Muscle of back (tissue), 11 donors: ENCODE data around the gene BLMH. TPM values are rescaled to one million over a fixed set of nuclear protein-coding genes. Genes with fewer than 3 reads are reported as not detected.
"Not testable (repeated sequence)": the region's sequence is repeated elsewhere in the genome, so short reads cannot be mapped to it uniquely, and the experiment has no call there.

Experiments
- DNase-seq, 3 donors: peaks; one replicate each; pipeline versions ENCODE4 v3.0.0 to v3.0.0-alpha.2; 2013
- polyA plus RNA-seq, 10 donors: library from polyadenylated mRNA; unstranded; fragments of 120-200 nt; gene quantifications; one replicate each; pipeline ENCODE4 v1.2.1, GENCODE V29; 2013; ENCODE audit not compliant: insufficient read length in 10 of 10

The BLMH gene
- polyA plus RNA-seq, 10 donors, result 35.1 to 52.1 (median 40.5) TPM

GRCh38 chr17:30232015-30232823 is 59.5 kb downstream of the BLMH start:
- DNase-seq, result no peak

GRCh38 chr17:30230596-30231125 is 61.1 kb downstream of the BLMH start:
- DNase-seq, result no peak

GRCh38 chr17:30230009-30230408 is 61.7 kb downstream of the BLMH start:
- not testable (repeated sequence) for DNase-seq

- no peak for DNase-seq
Observed at GRCh38 chr17:30229012-30229411, 62.7 kb downstream of the BLMH start.

GRCh38 chr17:30228011-30228410 is 63.7 kb downstream of the BLMH start:
- no peak for DNase-seq

GRCh38 chr17:30226878-30227277 is 64.9 kb downstream of the BLMH start:
- no peak for DNase-seq

GRCh38 chr17:30225919-30226553 is 65.7 kb downstream of the BLMH start:
- no peak for DNase-seq

GRCh38 chr17:30225112-30225511 is 66.6 kb downstream of the BLMH start:
- no peak for DNase-seq

- no peak for DNase-seq
Observed at GRCh38 chr17:30224419-30224960, 67.3 kb downstream of the BLMH start.

DNA sequence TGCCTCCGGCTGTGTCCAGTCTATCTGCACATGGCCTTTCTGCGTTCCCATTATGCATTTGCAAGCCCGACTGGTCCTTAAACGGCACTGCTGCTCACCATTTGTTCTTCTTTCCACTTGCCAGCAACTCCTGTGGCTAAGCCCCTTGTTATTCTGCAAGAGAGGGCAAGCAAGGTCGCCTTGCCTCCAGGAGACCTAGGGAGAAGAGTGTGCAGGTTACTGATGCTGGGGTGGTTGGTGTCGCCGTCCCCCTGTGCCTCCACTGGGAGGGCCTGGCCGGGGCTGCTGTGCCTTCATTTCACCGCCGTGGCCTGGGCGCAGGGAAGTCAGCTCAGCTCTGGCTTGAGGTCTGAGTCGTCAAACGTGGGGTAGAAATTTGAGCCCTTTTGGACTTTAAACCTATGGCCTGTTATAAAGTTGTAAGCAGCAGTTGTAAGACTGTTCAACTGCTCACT is 69.0 kb downstream of the BLMH start:
- no peak for DNase-seq

DNA sequence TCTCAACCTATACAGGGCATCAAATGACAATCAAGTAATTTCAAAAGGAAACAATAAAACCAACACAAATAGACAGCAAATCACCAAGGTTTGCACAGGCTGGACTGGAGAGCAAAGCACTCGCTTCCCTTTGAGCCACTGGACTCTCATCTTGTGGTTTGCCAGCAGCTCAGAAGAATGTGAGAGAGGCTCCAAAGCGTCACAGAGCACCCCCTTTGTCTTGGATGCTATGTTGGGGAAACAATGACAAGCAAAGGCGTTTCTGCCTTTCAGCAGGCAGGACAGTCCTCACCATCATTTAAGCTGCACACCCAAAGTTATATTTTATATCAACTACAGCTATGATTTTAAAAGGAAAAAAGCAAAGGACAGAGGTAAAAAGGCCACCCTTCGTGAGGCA is 69.5 kb downstream of the BLMH start:
- no peak for DNase-seq

DNA sequence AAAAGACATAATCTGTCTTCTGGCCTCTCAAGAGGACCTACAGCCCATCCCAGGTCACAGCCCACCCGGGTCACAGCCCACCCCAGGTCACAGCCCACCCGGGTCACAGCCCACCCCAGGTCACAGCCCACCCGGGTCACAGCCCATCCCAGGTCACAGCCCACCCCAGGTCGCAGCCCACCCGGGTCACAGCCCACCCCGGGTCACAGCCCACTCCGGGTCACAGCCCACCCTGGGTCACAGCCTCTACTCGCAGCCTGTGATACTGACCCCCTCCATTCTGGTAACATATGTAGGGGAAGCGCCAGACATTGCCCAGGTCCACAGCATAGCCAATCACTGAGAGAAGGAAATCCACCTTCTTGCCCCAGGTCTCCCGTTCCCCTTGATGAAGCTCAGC is 70.4 kb downstream of the BLMH start:
- DNase-seq, result no peak

- no peak for DNase-seq
Observed at GRCh38 chr17:30220414-30220813, 71.3 kb downstream of the BLMH start.

- no peak for DNase-seq
Observed at GRCh38 chr17:30219833-30220232, 71.9 kb downstream of the BLMH start.

DNA sequence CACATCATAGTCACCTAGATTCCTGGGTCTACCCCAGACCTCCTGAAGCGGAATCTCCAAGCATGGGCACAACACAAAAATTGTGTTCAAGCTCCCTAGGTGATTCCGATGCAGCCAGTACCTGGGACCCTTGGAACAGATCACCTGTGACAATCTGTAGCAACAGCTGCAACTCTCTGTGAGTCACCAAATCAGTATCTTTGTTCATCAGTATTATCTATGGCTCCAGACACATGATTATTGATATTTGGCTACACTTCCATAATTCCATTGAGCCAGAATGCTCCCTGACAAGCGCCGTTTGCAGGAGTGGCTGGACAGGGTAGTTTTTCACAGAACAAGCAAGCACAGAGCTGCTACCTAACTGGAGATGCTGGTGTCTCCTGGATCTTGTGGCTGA is 72.4 kb downstream of the BLMH start:
- DNase-seq, result no peak

DNA sequence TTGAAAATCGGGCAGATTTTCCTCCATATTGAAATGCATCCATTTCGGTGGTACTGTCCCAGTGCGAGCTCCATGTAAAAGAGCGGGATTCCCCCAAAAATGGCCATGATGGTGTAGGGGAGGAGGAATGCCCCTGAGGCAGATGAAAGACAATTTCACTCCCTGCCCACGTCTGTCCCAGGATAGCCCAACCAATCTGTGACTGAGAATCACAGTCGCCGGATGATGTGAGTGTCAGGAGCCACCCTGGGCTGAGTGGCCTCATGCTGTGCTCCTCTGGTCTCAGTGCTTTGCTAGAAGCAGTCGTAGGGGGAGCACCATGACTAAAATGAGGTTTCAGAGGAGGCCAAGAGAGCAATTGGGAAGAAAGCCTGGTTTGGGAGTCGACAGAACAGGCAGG is 72.9 kb downstream of the BLMH start:
- DNase-seq, result no peak

DNA sequence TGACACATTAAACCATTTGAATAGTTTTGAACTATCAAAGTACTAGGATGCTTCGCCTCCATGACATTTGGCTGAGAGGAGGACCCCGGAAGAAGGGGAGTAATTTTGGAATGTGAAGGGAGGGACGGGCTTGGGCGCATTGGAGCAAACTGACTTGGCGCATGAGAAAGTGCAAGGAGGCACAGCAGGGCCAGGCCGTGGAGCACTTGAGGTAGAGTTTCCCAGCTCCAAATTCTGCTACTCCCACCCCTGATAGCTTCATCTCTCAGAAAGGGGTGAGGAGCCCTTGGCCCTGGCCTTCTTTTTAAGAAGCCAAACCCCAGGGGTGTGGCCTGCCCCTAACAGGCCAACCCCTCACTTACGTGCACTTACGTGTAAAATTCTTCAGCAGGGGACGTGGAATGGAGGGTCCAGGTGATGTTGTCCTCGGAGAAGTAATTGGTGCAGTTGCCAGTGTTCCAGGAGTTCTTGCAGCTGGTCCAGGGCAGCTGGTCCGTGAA is 73.9 kb downstream of the BLMH start:
- no peak for DNase-seq

GRCh38 chr17:30217054-30217453 is 74.7 kb downstream of the BLMH start:
- DNase-seq, result no peak

- no peak for DNase-seq
Observed at GRCh38 chr17:30212750-30213149, 79.0 kb downstream of the BLMH start.

GRCh38 chr17:30211371-30211770 is 80.4 kb downstream of the BLMH start:
- no peak for DNase-seq

DNA sequence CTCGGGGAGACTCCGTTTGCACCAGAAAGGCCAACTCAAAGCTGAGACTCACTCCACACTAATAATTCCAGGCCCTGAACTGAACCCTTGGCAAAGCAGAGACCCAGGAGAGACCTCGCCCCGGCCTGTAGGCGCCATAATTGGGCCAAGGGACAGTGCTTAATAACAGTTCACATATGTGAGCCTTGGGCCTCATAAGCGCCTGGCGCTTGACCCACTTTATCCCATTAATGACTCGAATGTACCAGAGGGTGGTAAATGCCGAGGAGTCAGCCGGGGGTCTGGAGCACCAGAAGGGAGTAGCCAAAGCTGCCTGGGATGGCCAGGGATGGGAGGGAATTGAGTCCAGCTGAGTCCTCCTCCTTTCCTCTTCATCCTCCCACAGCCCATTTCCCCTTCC is 80.8 kb downstream of the BLMH start:
- peak in 2 of 3 donors; percentile 21 to 41 for DNase-seq

GRCh38 chr17:30210366-30210765 is 81.4 kb downstream of the BLMH start:
- DNase-seq, result peak in 1 of 3 donors; percentile 14

DNA sequence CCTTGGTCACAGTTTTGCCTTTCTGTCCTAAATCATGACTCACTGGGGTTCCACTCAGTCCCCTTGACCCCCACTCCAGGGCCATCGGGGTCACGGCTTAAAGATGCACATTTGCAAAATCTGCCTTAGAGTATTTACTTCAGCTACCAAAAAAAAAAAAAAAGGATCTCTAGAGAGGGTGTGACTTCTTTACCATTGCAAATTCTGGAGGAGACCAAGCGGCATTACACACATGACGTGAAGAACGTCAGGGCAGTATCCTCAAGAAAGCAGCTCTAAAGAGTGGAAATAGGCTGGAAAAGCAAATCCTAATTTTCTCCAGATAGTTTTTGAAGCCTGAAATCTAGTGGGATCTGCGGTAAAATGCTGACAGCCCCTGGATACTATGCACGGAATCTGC is 81.8 kb downstream of the BLMH start:
- no peak for DNase-seq
